NCI-H510A treated with DMSO at 0.1 percent for 48 hours (cell line): ENCODE data around the gene PBX1.

Experiments
- DNase-seq: peaks from one replicate; lab custom pipeline; 2025; lab: John Stamatoyannopoulos, UW

PBX1 gene

GRCh38 chr1:164618202-164618564 is 59.2 kb downstream of the PBX1 start:
- DNase-seq = no peak

GRCh38 chr1:164619006-164619784 is 60.2 kb downstream of the PBX1 start:
- DNase-seq = no peak

GRCh38 chr1:164622068-164622845 is 63.3 kb downstream of the PBX1 start:
- no peak for DNase-seq

DNA sequence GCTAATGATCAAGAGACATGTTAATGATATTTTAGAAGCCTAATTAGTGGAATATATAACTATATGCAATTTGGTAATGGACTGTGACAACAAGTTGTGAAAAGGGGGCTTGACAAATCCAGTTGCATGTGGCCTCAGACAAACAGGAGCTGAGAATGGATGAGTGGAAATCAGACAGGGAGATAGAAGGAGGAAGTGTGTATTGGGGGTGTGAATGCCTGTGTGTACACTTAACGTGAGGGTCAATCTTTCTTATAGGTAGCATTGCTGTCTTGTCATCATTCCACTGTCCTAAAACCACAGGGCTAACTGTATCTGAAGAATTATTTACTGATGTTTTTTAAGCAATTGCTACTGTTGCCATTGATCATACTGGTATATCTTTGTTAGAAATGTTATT is 64.8 kb downstream of the PBX1 start:
- DNase-seq = no peak

- DNase-seq = no peak
Observed at GRCh38 chr1:164624400-164624799, 65.4 kb downstream of the PBX1 start.

GRCh38 chr1:164625004-164625617 is 66.1 kb downstream of the PBX1 start:
- no peak for DNase-seq

- no peak for DNase-seq
Observed at GRCh38 chr1:164628772-164629171, 69.8 kb downstream of the PBX1 start.

DNA sequence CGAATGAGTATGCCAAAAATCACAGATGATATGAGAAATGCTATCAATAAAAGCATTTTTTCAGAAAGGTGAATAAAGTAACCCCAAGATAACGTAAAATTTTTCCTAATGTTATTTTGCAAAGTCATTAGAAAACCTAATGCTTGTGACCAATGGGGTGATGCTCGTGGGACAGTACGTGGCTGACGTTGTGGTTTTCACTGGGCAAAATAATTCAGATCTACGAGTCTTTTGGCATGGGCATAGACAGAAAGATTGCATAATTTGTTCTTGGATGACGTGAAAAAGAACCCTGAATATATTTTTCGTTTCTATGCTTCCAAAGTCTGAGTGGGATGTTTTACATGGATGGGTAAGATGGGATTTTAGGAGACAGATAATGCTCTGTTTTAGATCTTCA is 71.0 kb downstream of the PBX1 start:
- no peak for DNase-seq

GRCh38 chr1:164630626-164631396 is 71.8 kb downstream of the PBX1 start:
- DNase-seq = peak; percentile 23

DNA sequence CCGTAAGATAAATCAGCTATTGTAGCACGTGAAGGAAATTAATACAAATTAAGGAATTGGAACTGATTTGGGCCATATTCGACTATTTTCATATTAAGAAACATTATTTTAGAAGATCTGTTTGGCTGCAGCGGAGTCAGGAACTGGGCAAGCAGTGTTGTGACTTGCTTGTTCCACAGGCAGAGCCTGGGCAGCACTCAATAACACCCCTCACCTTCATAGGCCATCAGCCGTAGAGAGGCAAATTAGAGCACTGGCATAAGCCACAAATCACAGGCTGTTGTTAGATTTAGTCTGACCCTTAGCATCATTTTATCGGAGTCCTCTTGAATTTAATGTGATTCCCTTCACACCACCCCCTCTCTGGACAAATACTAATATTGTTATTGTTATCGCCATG is 72.8 kb downstream of the PBX1 start:
- no peak for DNase-seq

- DNase-seq = no peak
Observed at GRCh38 chr1:164633997-164634396, 75.0 kb downstream of the PBX1 start.

- DNase-seq = no peak
Observed at GRCh38 chr1:164635059-164635802, 76.2 kb downstream of the PBX1 start.

GRCh38 chr1:164635803-164636731 is 77.1 kb downstream of the PBX1 start:
- DNase-seq = no peak

DNA sequence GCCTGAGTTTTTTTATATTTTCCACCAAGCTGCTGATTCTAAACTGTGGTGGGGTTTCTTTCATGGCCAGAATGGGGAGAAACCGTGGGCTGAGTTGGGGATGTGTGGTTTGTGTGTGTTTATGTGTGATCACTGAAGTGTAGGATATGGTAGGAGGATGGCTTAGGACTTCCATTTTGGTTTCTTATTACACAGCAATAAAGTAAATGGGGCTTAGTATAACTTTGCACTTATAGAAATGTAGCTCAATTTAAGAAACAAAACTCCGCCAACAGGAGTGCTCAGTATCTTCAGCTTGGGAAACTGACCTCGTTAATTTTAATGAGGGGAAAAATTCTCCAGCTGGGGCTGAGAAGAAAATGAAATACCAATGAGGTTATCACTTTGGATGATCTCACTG is 77.8 kb downstream of the PBX1 start:
- DNase-seq = no peak

DNA sequence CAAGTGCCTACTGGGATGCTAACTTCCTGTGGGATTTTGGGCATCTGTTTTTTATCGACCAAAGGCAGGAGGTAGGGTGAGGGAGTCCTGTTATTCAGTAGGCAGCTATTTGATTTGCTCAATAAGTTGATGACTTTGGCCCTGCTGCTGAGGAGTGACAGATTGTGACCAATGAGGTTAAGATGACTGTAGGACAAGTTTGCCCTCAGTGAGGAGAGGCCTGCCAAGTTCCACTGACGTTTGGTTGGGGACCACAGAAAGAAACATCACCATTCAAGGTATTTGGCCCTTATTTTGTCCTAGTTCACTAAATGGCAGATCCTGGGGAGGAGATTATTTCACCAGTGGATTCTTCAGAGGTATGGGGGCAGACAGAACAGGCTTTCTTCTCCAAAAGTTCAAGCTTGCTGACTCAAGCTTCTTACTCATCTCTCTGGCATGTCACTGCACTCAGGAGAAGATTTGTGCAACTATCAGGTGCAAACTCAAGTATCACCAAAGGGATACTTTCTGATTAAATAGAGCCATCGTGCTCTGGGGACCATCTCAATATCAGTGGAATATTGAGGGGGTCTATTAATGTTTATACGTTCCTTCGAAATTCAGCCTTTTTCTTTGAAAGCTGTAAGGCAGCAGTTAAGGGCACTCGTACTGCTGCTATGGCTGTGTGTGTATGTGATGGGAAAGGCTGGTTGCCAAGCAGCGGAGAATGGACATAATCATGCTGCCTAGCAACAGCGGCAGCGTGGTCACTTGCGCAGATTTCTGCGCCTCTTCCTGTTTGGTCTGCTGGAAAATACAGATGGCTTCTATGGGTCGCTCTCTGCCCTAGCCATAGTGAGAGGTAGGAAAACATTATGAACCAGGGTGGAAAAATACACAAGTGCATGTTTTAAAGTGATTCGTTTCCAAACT is 78.7 kb downstream of the PBX1 start:
- peak; percentile 45 for DNase-seq

- DNase-seq = no peak
Observed at GRCh38 chr1:164638492-164639202, 79.7 kb downstream of the PBX1 start.

DNA sequence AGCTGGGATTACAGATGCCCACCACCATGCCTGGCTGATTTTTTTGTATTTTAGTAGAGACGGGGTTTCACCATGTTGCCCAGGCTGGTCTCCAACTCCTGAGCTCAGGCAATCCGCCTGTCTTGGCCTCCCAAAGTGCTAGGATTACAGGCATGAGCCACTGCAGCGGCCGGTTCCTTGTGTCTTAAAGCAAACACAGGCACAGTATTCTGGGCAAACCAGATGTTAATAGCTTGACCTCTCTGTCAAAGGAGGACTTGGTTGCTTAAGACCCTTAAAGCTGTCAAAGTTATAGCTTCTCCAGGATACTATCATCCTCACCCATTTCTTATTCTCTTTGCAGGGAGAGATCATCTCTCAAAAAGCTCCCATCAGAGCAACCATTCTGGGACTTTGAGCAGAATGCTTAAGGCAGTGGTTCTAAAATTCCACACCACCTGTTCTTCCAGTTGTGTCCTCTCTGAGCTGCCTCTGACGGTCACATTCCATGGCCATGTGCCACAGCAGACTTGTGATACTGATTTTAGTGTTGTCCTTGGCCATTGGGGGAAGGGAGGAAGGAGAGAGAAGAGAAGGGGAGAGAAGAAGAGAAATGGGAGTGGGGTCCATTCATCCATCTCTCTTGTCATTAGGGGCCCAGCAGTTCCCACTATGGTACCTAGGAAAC is 81.8 kb downstream of the PBX1 start:
- DNase-seq = no peak

DNA sequence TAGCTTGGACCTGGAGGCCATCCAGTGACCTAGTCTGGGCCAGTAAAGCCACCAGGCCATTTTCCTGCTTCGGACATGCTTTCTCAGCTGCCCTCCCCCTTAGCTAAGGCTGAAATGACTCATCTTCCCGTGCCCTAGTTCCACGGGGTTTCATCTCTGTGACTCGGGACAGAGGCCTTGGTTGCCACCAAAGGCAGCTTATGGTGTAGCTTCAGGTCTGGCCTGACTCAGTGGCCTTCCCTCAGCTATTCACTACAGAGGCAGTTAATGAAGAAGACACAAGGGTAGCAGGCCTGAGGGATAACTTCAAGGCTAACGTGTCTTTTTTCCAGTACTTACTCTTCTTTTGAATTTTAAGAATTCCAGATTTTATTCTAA is 82.4 kb downstream of the PBX1 start:
- DNase-seq = no peak
